HPDE6-E6E7 (cell line): Measurements from ENCODE around the gene KIF26B.

Experiments
- DNase-seq: peaks from one replicate; pipeline ENCODE4 v3.0.0; 2011; ENCODE audit warnings: missing footprints; ENCODE audit errors: extremely low spot score

Gene KIF26B

GRCh38 chr1:245463392-245464165 is 308.8 kb downstream of the KIF26B start:
- DNase-seq: no peak

GRCh38 chr1:245464290-245464689 is 309.5 kb downstream of the KIF26B start:
- no peak for DNase-seq

- DNase-seq: no peak
Observed at GRCh38 chr1:245465666-245466065, 310.9 kb downstream of the KIF26B start.

- DNase-seq: no peak
Observed at GRCh38 chr1:245466261-245466660, 311.5 kb downstream of the KIF26B start.

GRCh38 chr1:245467804-245468203 is 313.0 kb downstream of the KIF26B start:
- DNase-seq: no peak

GRCh38 chr1:245469006-245469405 is 314.2 kb downstream of the KIF26B start:
- no peak for DNase-seq

- DNase-seq: no peak
Observed at GRCh38 chr1:245469734-245470133, 314.9 kb downstream of the KIF26B start.

- no peak for DNase-seq
Observed at GRCh38 chr1:245475126-245475525, 320.3 kb downstream of the KIF26B start.

GRCh38 chr1:245475961-245476516 is 321.3 kb downstream of the KIF26B start:
- no peak for DNase-seq

- DNase-seq: no peak
Observed at GRCh38 chr1:245477941-245478340, 323.2 kb downstream of the KIF26B start.

- DNase-seq: no peak
Observed at GRCh38 chr1:245480393-245481120, 325.8 kb downstream of the KIF26B start.

GRCh38 chr1:245481261-245481660 is 326.5 kb downstream of the KIF26B start:
- DNase-seq: no peak

GRCh38 chr1:245483247-245483646 is 328.5 kb downstream of the KIF26B start:
- no peak for DNase-seq

GRCh38 chr1:245484176-245484575 is 329.4 kb downstream of the KIF26B start:
- no peak for DNase-seq

- DNase-seq: no peak
Observed at GRCh38 chr1:245485996-245486395, 331.2 kb downstream of the KIF26B start.

- no peak for DNase-seq
Observed at GRCh38 chr1:245486775-245487470, 332.1 kb downstream of the KIF26B start.

- no peak for DNase-seq
Observed at GRCh38 chr1:245488346-245489129, 333.8 kb downstream of the KIF26B start.

- DNase-seq: no peak
Observed at GRCh38 chr1:245489838-245490237, 335.1 kb downstream of the KIF26B start.

- no peak for DNase-seq
Observed at GRCh38 chr1:245493029-245493428, 338.2 kb downstream of the KIF26B start.

- no peak for DNase-seq
Observed at GRCh38 chr1:245495681-245496080, 340.9 kb downstream of the KIF26B start.

- DNase-seq: no peak
Observed at GRCh38 chr1:245500546-245500945, 345.8 kb downstream of the KIF26B start.
